CD1c-positive myeloid dendritic cell (primary cell): ENCODE data around the gene STX16.
A peak's percentile ranks its signal among the peaks of the same experiment; 100 is the strongest.

Experiments
- DNase-seq: peaks from one replicate; pipeline ENCODE4 v3.0.0-alpha.2; 2016; ENCODE audit errors: extremely low spot score

Gene STX16

GRCh38 chr20:58618351-58619076, 32.6 kb upstream of the STX16 start:
- no peak for DNase-seq

GRCh38 chr20:58619077-58619863, 31.8 kb upstream of the STX16 start:
- no peak for DNase-seq

GRCh38 chr20:58619864-58620431, 31.1 kb upstream of the STX16 start:
- no peak for DNase-seq

- DNase-seq = no peak
Measured at GRCh38 chr20:58621906-58622548, 29.1 kb upstream of the STX16 start.

- no peak for DNase-seq
Measured at GRCh38 chr20:58622671-58623578, 28.2 kb upstream of the STX16 start.

- no peak for DNase-seq
Measured at GRCh38 chr20:58623579-58624473, 27.3 kb upstream of the STX16 start.

GRCh38 chr20:58624687-58625086, 26.4 kb upstream of the STX16 start:
- DNase-seq = no peak

GRCh38 chr20:58625585-58625984, 25.5 kb upstream of the STX16 start:
- DNase-seq = no peak

GRCh38 chr20:58626051-58626450, 25.0 kb upstream of the STX16 start:
- DNase-seq = no peak

GRCh38 chr20:58627212-58628072, 23.6 kb upstream of the STX16 start:
- DNase-seq = peak; percentile 1

GRCh38 chr20:58628491-58629214, 22.4 kb upstream of the STX16 start:
- DNase-seq = no peak

GRCh38 chr20:58629215-58629580, 21.9 kb upstream of the STX16 start:
- DNase-seq = no peak

GRCh38 chr20:58630063-58630462, 21.0 kb upstream of the STX16 start:
- no peak for DNase-seq

- no peak for DNase-seq
Measured at GRCh38 chr20:58633161-58634053, 17.7 kb upstream of the STX16 start.

- DNase-seq = no peak
Measured at GRCh38 chr20:58634059-58634458, 17.0 kb upstream of the STX16 start.

- DNase-seq = peak; percentile 41
Measured at GRCh38 chr20:58634521-58635278, 16.4 kb upstream of the STX16 start.

- no peak for DNase-seq
Measured at GRCh38 chr20:58635279-58635665, 15.8 kb upstream of the STX16 start.
